ENCODE measurements around the gene BCAN. TPM values are rescaled to one million over a fixed set of nuclear protein-coding genes. Genes with fewer than 3 reads are reported as not detected.

Gene BCAN
- polyA plus RNA-seq, 1 donor (not counting 4 experiments of a cell fraction or from before 2014, with no cell fraction given) = not detected

GRCh38 chr1:156690675-156691036, 48.7 kb downstream of the BCAN start:
- H2AFZ ChIP-seq (ENCODE audit: control insufficient read depth, low read length) = no peak overlapping the region
- no peaks in the 10 kb centered on the region for H3K27me3 ChIP-seq (ENCODE audit: control insufficient read depth, extremely low read depth, insufficient read depth, low read length)
- dilution Hi-C loops (cut with MboI; ENCODE audit: extremely low pct_ligation_motif_present, low sequenced_read_pairs) = no loop called here
- H3K4me1 ChIP-seq (ENCODE audit: control insufficient read depth, extremely low read depth, insufficient read depth, low read length) = peaks cover 46% of the 10 kb centered on the region
- no peak overlapping the region for H3K4me3 ChIP-seq (ENCODE audit: control insufficient read depth in 2 of 3, extremely low read depth in 1 of 3, insufficient read depth in 2 of 3, low read depth in 1 of 3, low read length in 3 of 3)
- H3K9me3 ChIP-seq (ENCODE audit: control insufficient read depth, low read depth, low read length) = no peaks in the 10 kb centered on the region
- no peaks in the 10 kb centered on the region for H3K9me1 ChIP-seq (ENCODE audit: control insufficient read depth, extremely low read depth, insufficient read depth, low read length)
- no peak overlapping the region for H3K9ac ChIP-seq (ENCODE audit: control insufficient read depth, extremely low read depth, insufficient read depth, low read length)
- no peak overlapping the region for H3K27ac ChIP-seq (ENCODE audit: control insufficient read depth, insufficient read depth, low read length)
- no peaks in the 10 kb centered on the region for H3K79me2 ChIP-seq (ENCODE audit: control insufficient read depth, insufficient read depth, low read length)
- no peaks in the 10 kb centered on the region for H3K36me3 ChIP-seq (ENCODE audit: control insufficient read depth in 2 of 2, extremely low read depth in 1 of 2, insufficient read depth in 2 of 2, low read length in 2 of 2)
- H3K4me2 ChIP-seq (ENCODE audit: control insufficient read depth, extremely low read depth, insufficient read depth, low read depth, low read length) = no peak overlapping the region
- no peak for DNase-seq (ENCODE audit: low read depth, low spot score)
- FAIRE-seq = no peak
- no peaks in the 10 kb centered on the region for H4K20me1 ChIP-seq (ENCODE audit: control insufficient read depth, extremely low read depth, insufficient read depth, low read length)
- TF ChIP-seq CTCF (optimal IDR thresholded peaks at IDR 0.05 in 1 of 3, IDR thresholded peaks at IDR 0.05 in 1 of 3, conservative IDR thresholded peaks at IDR 0.05 in 1 of 3; ENCODE audit: extremely low read depth in 1 of 3, insufficient read depth in 2 of 3, low read length in 3 of 3) (no peak), EZH2 (IDR thresholded peaks at IDR 0.05; ENCODE audit: low read length) (no peak)

- no peak overlapping the region for H3K27ac ChIP-seq (ENCODE audit: control insufficient read depth, insufficient read depth, low read length)
Measured at GRCh38 chr1:156691191-156691590, 49.3 kb downstream of the BCAN start.

More at GRCh38 chr1:156691191-156691590, 49.3 kb downstream of the BCAN start:
- Histone ChIP-seq H3K4me3 (ENCODE audit: control insufficient read depth in 2 of 3, extremely low read depth in 1 of 3, insufficient read depth in 2 of 3, low read depth in 1 of 3, low read length in 3 of 3) (no peak overlapping the region), H3K4me1 (ENCODE audit: control insufficient read depth, extremely low read depth, insufficient read depth, low read length) (peaks cover 46% of the 10 kb centered on the region), H3K9me1 (ENCODE audit: control insufficient read depth, extremely low read depth, insufficient read depth, low read length) (no peaks in the 10 kb centered on the region), H2AFZ (ENCODE audit: control insufficient read depth, low read length) (no peak overlapping the region), H3K9me3 (ENCODE audit: control insufficient read depth, low read depth, low read length) (no peaks in the 10 kb centered on the region), H3K27me3 (ENCODE audit: control insufficient read depth, extremely low read depth, insufficient read depth, low read length) (no peaks in the 10 kb centered on the region), H3K36me3 (ENCODE audit: control insufficient read depth in 2 of 2, extremely low read depth in 1 of 2, insufficient read depth in 2 of 2, low read length in 2 of 2) (no peaks in the 10 kb centered on the region), H3K4me2 (ENCODE audit: control insufficient read depth, extremely low read depth, insufficient read depth, low read depth, low read length) (peak overlapping the region; percentile 15), H3K9ac (ENCODE audit: control insufficient read depth, extremely low read depth, insufficient read depth, low read length) (no peak overlapping the region), H4K20me1 (ENCODE audit: control insufficient read depth, extremely low read depth, insufficient read depth, low read length) (no peaks in the 10 kb centered on the region), H3K79me2 (ENCODE audit: control insufficient read depth, insufficient read depth, low read length) (no peaks in the 10 kb centered on the region)
- no peak for FAIRE-seq
- dilution Hi-C loops (cut with MboI; ENCODE audit: extremely low pct_ligation_motif_present, low sequenced_read_pairs) = no loop called here
- TF ChIP-seq EZH2 (IDR thresholded peaks at IDR 0.05; ENCODE audit: low read length) = no peak
- no peak for TF ChIP-seq CTCF (optimal IDR thresholded peaks at IDR 0.05 in 1 of 3, IDR thresholded peaks at IDR 0.05 in 1 of 3, conservative IDR thresholded peaks at IDR 0.05 in 1 of 3; ENCODE audit: extremely low read depth in 1 of 3, insufficient read depth in 2 of 3, low read length in 3 of 3)
- no peak for DNase-seq (ENCODE audit: low read depth, low spot score)

Measured in keratinocyte (primary cell).